GM19025 (cell line): ENCODE data around the gene OLFM2.
"Not testable (repeated sequence)": the region's sequence is repeated elsewhere in the genome, so short reads cannot be mapped to it uniquely, and the experiment has no call there.

ENCODE experiments used
- ATAC-seq: cut with Tn5 transposase; IDR thresholded peaks from one replicate; pipeline ENCODE4 v1.9.1; 2021; ENCODE audit warnings: mild to moderate bottlenecking, low read depth, moderate library complexity; ENCODE audit not compliant: unreplicated experiment

Gene OLFM2

GRCh38 chr19:9936326-9937000 is at the start of gene OLFM2:
Gene OLFM2 (minus strand): TSS chr19:9936515. CDS start chr19:9936366, 149 bp downstream.
- no peak for ATAC-seq

- no peak for ATAC-seq
Observed at GRCh38 chr19:9981406-9982260, 45.3 kb upstream of the OLFM2 start.

DNA sequence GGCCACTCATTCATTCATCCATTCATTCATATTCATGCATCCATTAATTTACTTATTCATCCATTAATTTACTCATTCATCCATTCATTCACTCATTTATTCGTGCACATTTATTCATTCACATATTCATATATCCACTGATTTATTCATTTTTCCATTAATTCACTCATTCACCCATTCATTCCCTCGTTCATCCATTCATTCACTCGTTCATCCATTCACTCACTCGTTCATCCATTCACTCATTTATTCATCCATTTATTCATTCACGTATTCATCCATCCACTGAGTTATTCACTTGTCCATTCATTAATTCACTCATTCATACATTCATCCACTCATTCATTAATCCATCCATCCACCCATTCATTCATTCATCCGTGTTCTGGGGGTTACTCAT is 35.8 kb upstream of the OLFM2 start:
- no peak for ATAC-seq

GRCh38 chr19:9971166-9971897 is 35.0 kb upstream of the OLFM2 start:
- no peak for ATAC-seq

DNA sequence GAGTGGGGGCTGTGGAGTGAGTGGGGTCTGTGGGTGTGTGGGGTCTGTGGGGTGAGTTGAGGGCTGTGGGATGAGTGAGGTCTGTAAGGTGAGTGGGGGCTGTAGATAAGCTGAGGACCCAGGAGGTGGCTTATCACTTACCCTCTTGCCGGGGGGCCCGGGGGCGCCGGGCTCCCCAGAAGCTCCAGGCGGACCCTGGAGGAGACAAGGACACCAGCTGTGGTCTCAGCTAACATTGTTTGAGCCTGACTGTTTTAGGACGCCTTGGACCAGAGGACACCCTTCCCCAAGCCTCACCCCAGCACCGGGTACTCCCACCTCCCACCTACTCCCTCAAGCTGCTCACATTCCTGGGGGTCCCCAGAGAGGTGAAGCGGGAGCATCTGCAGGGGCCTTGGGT is 34.2 kb upstream of the OLFM2 start:
- no peak for ATAC-seq

GRCh38 chr19:9969688-9969975 is 33.3 kb upstream of the OLFM2 start:
- ATAC-seq = no peak

DNA sequence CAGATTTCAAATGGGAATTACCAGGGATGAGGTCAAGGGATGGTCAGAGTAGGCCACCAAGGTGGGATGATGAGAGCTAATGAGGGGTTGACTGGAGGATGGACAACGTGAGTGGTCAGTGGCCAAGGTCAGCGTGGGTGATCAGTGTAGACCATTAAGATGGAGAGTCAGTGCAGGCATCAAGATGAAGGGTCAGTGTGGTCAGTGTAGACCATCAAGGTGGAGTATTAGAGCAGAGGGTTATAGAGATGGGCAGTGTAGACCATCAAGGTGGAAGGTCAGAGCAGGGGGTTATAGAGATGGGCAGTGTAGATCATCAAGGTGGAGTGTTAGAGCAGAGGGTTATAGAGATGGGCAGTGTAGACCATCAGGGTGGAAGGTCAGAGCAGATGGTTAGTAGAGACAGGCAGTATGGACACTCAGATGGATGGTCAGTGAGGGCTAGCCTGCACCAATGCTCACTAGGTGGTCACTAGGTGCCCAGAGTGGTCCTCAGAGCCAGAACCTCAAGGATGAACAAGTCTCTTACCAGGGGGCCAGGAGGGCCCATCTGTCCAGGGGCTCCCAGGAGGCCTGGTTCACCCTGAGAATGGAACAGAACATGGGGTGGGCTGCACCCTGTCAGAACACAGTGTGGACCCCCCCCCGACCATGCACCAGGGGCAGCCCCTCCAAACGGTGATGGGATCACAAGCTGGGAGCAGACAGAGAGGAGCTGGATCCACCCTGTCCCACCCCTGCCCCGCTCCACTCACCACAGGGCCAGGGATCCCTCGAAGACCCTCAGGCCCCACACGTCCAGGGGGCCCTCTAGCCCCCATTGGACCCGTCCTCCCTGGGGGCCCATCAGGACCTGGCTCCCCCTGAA is 32.7 kb upstream of the OLFM2 start:
- no peak for ATAC-seq

DNA sequence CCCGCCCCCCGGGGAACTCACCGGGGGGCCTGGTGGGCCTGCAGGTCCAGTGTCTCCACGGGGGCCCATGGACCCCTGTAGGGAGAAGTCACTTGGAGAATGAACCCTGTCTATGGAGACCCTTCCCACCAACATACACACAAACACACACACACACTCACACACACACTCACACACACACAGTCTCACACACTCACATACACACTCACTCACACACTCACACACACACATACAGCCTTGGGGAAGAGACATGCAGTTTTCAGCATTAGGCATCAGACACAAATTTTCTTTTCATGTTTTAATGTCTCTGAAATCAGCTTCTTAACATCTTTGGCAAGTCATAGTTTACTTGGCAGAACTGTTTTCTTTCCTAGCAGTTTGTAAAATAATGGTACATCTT is 31.0 kb upstream of the OLFM2 start:
- no peak for ATAC-seq

DNA sequence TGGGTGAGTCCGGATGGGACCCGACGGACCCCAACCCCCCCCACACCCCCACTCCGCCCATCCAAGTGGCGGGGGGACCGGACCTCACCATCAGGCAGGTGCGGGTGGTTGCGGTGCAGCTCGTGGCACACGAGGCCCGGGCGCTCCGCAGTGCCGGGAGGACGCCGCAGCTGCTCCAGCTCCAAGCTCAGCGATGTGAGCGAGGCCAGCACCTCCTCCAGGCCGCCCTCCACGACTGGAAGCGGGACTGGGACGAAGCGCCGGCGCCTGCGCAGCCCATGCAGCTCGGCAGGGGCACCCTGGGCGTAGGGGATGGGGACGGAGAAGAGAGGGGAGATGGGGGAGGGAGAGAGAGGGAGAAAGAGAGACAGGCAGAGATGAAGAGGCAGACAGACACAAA is 30.1 kb upstream of the OLFM2 start:
- no peak for ATAC-seq

GRCh38 chr19:9966024-9966423 is 29.7 kb upstream of the OLFM2 start:
- no peak for ATAC-seq

- no peak for ATAC-seq
Observed at GRCh38 chr19:9962623-9963290, 26.4 kb upstream of the OLFM2 start.

- ATAC-seq = no peak
Observed at GRCh38 chr19:9961103-9961502, 24.8 kb upstream of the OLFM2 start.

GRCh38 chr19:9958379-9958821 is 22.1 kb upstream of the OLFM2 start:
- ATAC-seq = no peak

DNA sequence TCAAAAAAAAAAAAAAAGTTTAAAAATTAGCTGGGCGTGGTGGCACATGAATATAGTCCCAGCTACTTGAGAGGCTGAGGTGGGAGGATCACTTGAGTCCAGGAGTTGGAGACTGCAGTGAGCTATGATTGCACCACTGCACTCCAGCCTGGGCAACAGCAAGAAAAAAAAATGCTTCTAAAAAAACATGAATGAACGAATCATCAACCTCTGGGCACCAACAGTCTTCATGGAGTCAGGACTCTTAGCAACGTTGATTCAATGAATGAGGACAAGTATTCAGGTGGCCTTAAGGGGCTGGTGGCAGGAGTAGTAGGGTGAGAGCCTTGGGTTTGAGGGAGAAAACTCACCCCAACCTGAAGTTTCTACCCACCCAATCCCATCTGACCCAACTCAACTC is 20.6 kb upstream of the OLFM2 start:
- ATAC-seq = no peak

- no peak for ATAC-seq
Observed at GRCh38 chr19:9953802-9954542, 17.7 kb upstream of the OLFM2 start.

- no peak for ATAC-seq
Observed at GRCh38 chr19:9952276-9952675, 16.0 kb upstream of the OLFM2 start.

GRCh38 chr19:9947441-9947840 is 11.1 kb upstream of the OLFM2 start:
- no peak for ATAC-seq

DNA sequence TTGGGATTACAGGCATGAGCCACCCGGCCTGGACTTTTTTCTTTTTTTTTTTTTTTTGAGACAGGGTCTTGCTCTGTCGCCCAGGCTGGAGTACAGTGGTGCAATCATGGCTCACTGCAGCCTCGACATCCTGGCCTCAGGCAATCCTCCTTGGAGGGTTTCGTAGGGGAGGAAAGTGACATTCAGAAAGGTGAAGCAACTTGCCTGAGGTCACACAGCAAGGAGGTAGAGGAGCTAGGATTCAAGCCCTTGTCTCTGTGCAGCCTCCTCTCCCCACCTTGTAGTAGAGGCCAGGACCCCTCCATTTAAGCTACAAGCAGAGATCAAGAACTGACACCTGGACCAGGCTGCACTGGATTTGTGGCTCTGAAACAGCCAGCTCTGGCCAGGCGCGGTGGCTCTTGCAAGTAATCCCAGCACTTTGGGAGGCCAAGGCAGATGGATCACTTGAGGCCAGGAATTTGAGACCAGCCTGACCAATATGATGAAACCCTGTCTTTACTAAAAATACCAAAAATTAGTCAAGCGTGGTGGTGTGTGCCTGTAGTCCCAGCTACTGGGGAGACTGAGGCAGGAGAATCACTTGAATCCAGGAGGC is 10.3 kb upstream of the OLFM2 start:
- ATAC-seq = not testable (repeated sequence)
